BLaER1 treated with 17β-estradiol and CSF1 and Interleukin-3, amounts not matched to agents 10 nM and 100 nM (cell line): ENCODE results near the gene PIP5KL1.

Experiments
- H3K27ac ChIP-seq, 11 experiments: shearing (Covaris generic); formaldehyde crosslinking; 2 replicates each; pipeline ENCODE4 v1.8.1; 2022
- H3K27me3 ChIP-seq, 11 experiments: shearing (Covaris generic); formaldehyde crosslinking; 2 replicates each; pipeline ENCODE4 v1.8.1; 2022
- H3K36me3 ChIP-seq, 11 experiments: shearing (Covaris generic); formaldehyde crosslinking; 2 replicates each; pipeline ENCODE4 v1.8.1; 2022
- H3K4me1 ChIP-seq, 10 experiments: shearing (Covaris generic); formaldehyde crosslinking; 2 replicates each; pipeline ENCODE4 v1.8.1; 2022
- H3K4me2 ChIP-seq, 11 experiments: shearing (Covaris generic); formaldehyde crosslinking; 2 replicates each; pipeline ENCODE4 v1.8.1; 2022
- H3K4me3 ChIP-seq, 10 experiments: shearing (Covaris generic); formaldehyde crosslinking; 2 replicates each; pipeline ENCODE4 v1.8.1; 2022
- H3K9ac ChIP-seq, 11 experiments: shearing (Covaris generic); formaldehyde crosslinking; 2 replicates each; pipeline ENCODE4 v1.8.1; 2022
- H3K9me3 ChIP-seq, 11 experiments: shearing (Covaris generic); formaldehyde crosslinking; replicated peaks in 1 of 11; 2 replicates each; pipeline ENCODE4 v1.8.1; 2022
- H4K20me1 ChIP-seq, 11 experiments: shearing (Covaris generic); formaldehyde crosslinking; 2 replicates each; pipeline ENCODE4 v1.8.1; 2022
- Cebpa-rat ChIP-seq, 11 experiments: shearing (Covaris generic); IDR thresholded peaks; 2 replicates each; pipeline ENCODE4 v1.8.1; 2022

PIP5KL1 gene

GRCh38 chr9:127947841-127948710 lies 17.5 kb upstream of the PIP5KL1 start:
- peaks cover 0 to 15% (median 12%) of the 10 kb centered on the region in 11 experiments; a peak in 13 of 22 replicates for H3K36me3 ChIP-seq
- H3K4me2 ChIP-seq: peak overlapping the region in 8 of 11 experiments; percentile 5 to 51 (median 32); a peak in 10 of 22 replicates
- H3K9me3 ChIP-seq: no peaks in the 10 kb centered on the region
- peaks cover 17 to 64% (median 56%) of the 10 kb centered on the region in 10 experiments for H3K4me1 ChIP-seq
- H4K20me1 ChIP-seq: peaks cover 0 to 78% (median 9%) of the 10 kb centered on the region in 11 experiments; a peak in 13 of 22 replicates
- H3K27ac ChIP-seq: peak overlapping the region in 3 of 11 experiments; percentile 0 to 27 (median 11); a peak in 3 of 22 replicates
- no peak for TF ChIP-seq Cebpa-rat (IDR thresholded peaks at IDR 0.05)
- H3K9ac ChIP-seq: peak overlapping the region in 1 of 11 experiments; percentile 30; a peak in 2 of 22 replicates
- no peaks in the 10 kb centered on the region for H3K27me3 ChIP-seq
- no peak overlapping the region for H3K4me3 ChIP-seq

GRCh38 chr9:127946728-127947127 lies 16.2 kb upstream of the PIP5KL1 start:
- H3K4me3 ChIP-seq: no peak overlapping the region
- H3K9me3 ChIP-seq: no peaks in the 10 kb centered on the region
- H3K9ac ChIP-seq: peak overlapping the region in 6 of 11 experiments; percentile 4 to 32 (median 18); a peak in 4 of 22 replicates
- peak overlapping the region in 7 of 11 experiments; percentile 9 to 51 (median 21); a peak in 11 of 22 replicates for H3K4me2 ChIP-seq
- H4K20me1 ChIP-seq: peaks cover 0 to 73% (median 6%) of the 10 kb centered on the region in 11 experiments; a peak in 13 of 22 replicates
- H3K27ac ChIP-seq: peak overlapping the region in 1 of 11 experiments; percentile 27; a peak in 1 of 22 replicates
- no peak for TF ChIP-seq Cebpa-rat (IDR thresholded peaks at IDR 0.05)
- H3K36me3 ChIP-seq: peaks cover 0 to 22% (median 13%) of the 10 kb centered on the region in 11 experiments; a peak in 14 of 22 replicates
- no peaks in the 10 kb centered on the region for H3K27me3 ChIP-seq
- peaks cover 19 to 71% (median 61%) of the 10 kb centered on the region in 10 experiments for H3K4me1 ChIP-seq

- H3K4me1 ChIP-seq: peaks cover 19 to 71% (median 61%) of the 10 kb centered on the region in 10 experiments
- H3K9me3 ChIP-seq: no peaks in the 10 kb centered on the region
- H3K36me3 ChIP-seq: peaks cover 0 to 23% (median 13%) of the 10 kb centered on the region in 11 experiments; a peak in 14 of 22 replicates
- peak overlapping the region in 1 of 11 experiments; percentile 16; a peak in 1 of 22 replicates for H3K27ac ChIP-seq
- peak overlapping the region in 2 of 11 experiments; percentile 4 to 15; a peak in 2 of 22 replicates for H3K9ac ChIP-seq
- H3K27me3 ChIP-seq: no peaks in the 10 kb centered on the region
- H3K4me2 ChIP-seq: peak overlapping the region in 1 of 11 experiments; percentile 45; a peak in 1 of 22 replicates
- H3K4me3 ChIP-seq: no peak overlapping the region
- TF ChIP-seq Cebpa-rat (IDR thresholded peaks at IDR 0.05): no peak
- peaks cover 0 to 67% (median 6%) of the 10 kb centered on the region in 11 experiments; a peak in 12 of 22 replicates for H4K20me1 ChIP-seq
Measured at GRCh38 chr9:127945942-127946341, 15.4 kb upstream of the PIP5KL1 start.

GRCh38 chr9:127945338-127945737 lies 14.8 kb upstream of the PIP5KL1 start:
- Histone ChIP-seq H3K9me3 (no peaks in the 10 kb centered on the region), H3K36me3 (peaks cover 0 to 23% (median 13%) of the 10 kb centered on the region in 11 experiments; a peak in 14 of 22 replicates), H3K4me2 (no peak overlapping the region), H3K9ac (no peak overlapping the region; a peak in 1 of 22 replicates), H3K27me3 (no peaks in the 10 kb centered on the region), H3K4me1 (peaks cover 19 to 68% (median 59%) of the 10 kb centered on the region in 10 experiments), H4K20me1 (peaks cover 0 to 62% (median 6%) of the 10 kb centered on the region in 11 experiments; a peak in 12 of 22 replicates), H3K4me3 (no peak overlapping the region), H3K27ac (no peak overlapping the region)
- no peak for TF ChIP-seq Cebpa-rat (IDR thresholded peaks at IDR 0.05)

- Histone ChIP-seq H3K4me2 (no peak overlapping the region), H3K4me1 (peaks cover 19 to 61% (median 52%) of the 10 kb centered on the region in 10 experiments), H3K9ac (no peak overlapping the region), H3K27ac (no peak overlapping the region), H4K20me1 (peaks cover 0 to 56% (median 5%) of the 10 kb centered on the region in 11 experiments; a peak in 12 of 22 replicates), H3K9me3 (no peaks in the 10 kb centered on the region), H3K27me3 (no peaks in the 10 kb centered on the region), H3K36me3 (peaks cover 0 to 23% (median 13%) of the 10 kb centered on the region in 11 experiments; a peak in 14 of 22 replicates), H3K4me3 (no peak overlapping the region)
- TF ChIP-seq Cebpa-rat (IDR thresholded peaks at IDR 0.05): no peak
Measured at GRCh38 chr9:127944586-127945218, 14.1 kb upstream of the PIP5KL1 start.

GRCh38 chr9:127943731-127944144 lies 13.2 kb upstream of the PIP5KL1 start:
- peaks cover 0 to 23% (median 13%) of the 10 kb centered on the region in 11 experiments; a peak in 14 of 22 replicates for H3K36me3 ChIP-seq
- H3K4me3 ChIP-seq: no peak overlapping the region
- H3K4me2 ChIP-seq: peak overlapping the region; percentile 23 to 84 (median 54)
- H4K20me1 ChIP-seq: peaks cover 0 to 49% (median 5%) of the 10 kb centered on the region in 11 experiments; a peak in 10 of 22 replicates
- peak overlapping the region in 4 of 11 experiments; percentile 12 to 48 (median 22); a peak in 4 of 22 replicates for H3K9ac ChIP-seq
- peaks cover 14 to 52% (median 44%) of the 10 kb centered on the region in 10 experiments for H3K4me1 ChIP-seq
- no peak for TF ChIP-seq Cebpa-rat (IDR thresholded peaks at IDR 0.05)
- no peaks in the 10 kb centered on the region for H3K9me3 ChIP-seq
- H3K27me3 ChIP-seq: no peaks in the 10 kb centered on the region
- peak overlapping the region in 6 of 11 experiments; percentile 26 to 72 (median 57); a peak in 8 of 22 replicates for H3K27ac ChIP-seq

- Histone ChIP-seq H3K4me2 (peak overlapping the region; percentile 23 to 84 (median 54)), H3K4me3 (no peak overlapping the region), H4K20me1 (peaks cover 0 to 45% (median 0%) of the 10 kb centered on the region in 11 experiments; a peak in 9 of 22 replicates), H3K27me3 (no peaks in the 10 kb centered on the region), H3K9ac (peak overlapping the region in 7 of 11 experiments; percentile 12 to 55 (median 30); a peak in 11 of 22 replicates), H3K9me3 (no peaks in the 10 kb centered on the region), H3K27ac (peak overlapping the region in 8 of 11 experiments; percentile 26 to 72 (median 54); a peak in 15 of 22 replicates), H3K36me3 (peaks cover 0 to 23% (median 13%) of the 10 kb centered on the region in 11 experiments; a peak in 14 of 22 replicates), H3K4me1 (peaks cover 14 to 48% (median 39%) of the 10 kb centered on the region in 10 experiments)
- no peak for TF ChIP-seq Cebpa-rat (IDR thresholded peaks at IDR 0.05)
Measured at GRCh38 chr9:127943011-127943662, 12.6 kb upstream of the PIP5KL1 start.
